Activated B cell treated with CpG ODN at 0.5 μM for 24 hours (primary cell): ENCODE measurements around the gene ADAMTSL2. TPM values are rescaled to one million over a fixed set of nuclear protein-coding genes. Genes with fewer than 3 reads are reported as not detected.

Experiments
- ATAC-seq: fragments of 200-7000 bp; cut with Tn5 transposase; one replicate; pipeline ENCODE4 v1.10.0; 2021; ENCODE audit warnings: low read depth, mild to moderate bottlenecking, moderate library complexity
- CTCF ChIA-PET: fragments of 350-600 bp; sonication (Branson Sonifier 250); formaldehyde crosslinking; loops from one replicate; lab custom pipeline; 2021; ENCODE audit warnings: antibody characterized with exemption; lab: Charles Lee
- POLR2A ChIA-PET: fragments of 350-600 bp; sonication (Branson Sonifier 250); formaldehyde crosslinking; loops from one replicate; lab custom pipeline; 2021; ENCODE audit warnings: antibody characterized with exemption; lab: Charles Lee
- DNase-seq: peaks from one replicate; pipeline ENCODE4 v3.0.0; 2022
- H3K27ac Mint-ChIP-seq: one replicate; pipeline ENCODE4 v1.8.0; 2020; ENCODE audit warnings: mixed read lengths
- H3K27me3 Mint-ChIP-seq: one replicate; pipeline ENCODE4 v1.8.0; 2021; ENCODE audit warnings: mixed read lengths
- H3K36me3 Mint-ChIP-seq: one replicate; pipeline ENCODE4 v1.8.0; 2021; ENCODE audit warnings: low read depth, mixed read lengths
- H3K4me1 Mint-ChIP-seq: one replicate; pipeline ENCODE4 v1.8.0; 2021; ENCODE audit warnings: mixed read lengths
- H3K4me3 Mint-ChIP-seq: one replicate; pipeline ENCODE4 v1.8.0; 2020; ENCODE audit warnings: mild to moderate bottlenecking, mixed read lengths
- H3K9me3 Mint-ChIP-seq: one replicate; pipeline ENCODE4 v1.8.0; 2020; ENCODE audit warnings: mixed read lengths
- CTCF ChIP-seq: fragments of 200-600 bp; IDR thresholded peaks from one replicate; pipeline ENCODE4 v1.8.0; 2022; ENCODE audit warnings: antibody characterized with exemption, mild to moderate bottlenecking
- intact Hi-C: fragments of 100-400 bp; cut with micrococcal nuclease; formaldehyde crosslinking; loops from one replicate; pipeline ENCODE4 v1.15.1; 2024
- total RNA-seq: library from RNA; stranded (reverse); gene quantifications from 2 replicates; pipeline ENCODE4 v1.2.3, GENCODE V29; 2022

The ADAMTSL2 gene
- total RNA-seq, 1 donor from 2014 or later = not detected

GRCh38 chr9:133508046-133508445, 26.5 kb upstream of the ADAMTSL2 start:
- no peak overlapping the region for H3K27ac Mint-ChIP-seq

GRCh38 chr9:133509179-133510083, 25.1 kb upstream of the ADAMTSL2 start:
- TF ChIP-seq CTCF = no peak
- Mint-ChIP-seq H3K27ac (no peak overlapping the region), H3K4me3 (no peak overlapping the region), H3K27me3 (peaks cover 12% of the 10 kb centered on the region), H3K9me3 (no peaks in the 10 kb centered on the region), H3K4me1 (no peaks in the 10 kb centered on the region), H3K36me3 (no peaks in the 10 kb centered on the region)
- CTCF ChIA-PET = no interaction called here
- intact Hi-C loops = no loop called here
- ATAC-seq = no peak
- POLR2A ChIA-PET = no interaction called here
- no peak for DNase-seq

More at GRCh38 chr9:133508046-133508445, 26.5 kb upstream of the ADAMTSL2 start:
- POLR2A ChIA-PET = no interaction called here
- no peak for ATAC-seq
- no peak for TF ChIP-seq CTCF
- H3K9me3 Mint-ChIP-seq = peaks cover 5% of the 10 kb centered on the region
- peaks cover 21% of the 10 kb centered on the region for H3K27me3 Mint-ChIP-seq
- CTCF ChIA-PET = no interaction called here
- H3K4me3 Mint-ChIP-seq = no peak overlapping the region
- DNase-seq = no peak
- no peaks in the 10 kb centered on the region for H3K36me3 Mint-ChIP-seq
- intact Hi-C loops = no loop called here
- no peaks in the 10 kb centered on the region for H3K4me1 Mint-ChIP-seq

- Mint-ChIP-seq H3K4me1 (no peaks in the 10 kb centered on the region), H3K9me3 (no peaks in the 10 kb centered on the region), H3K36me3 (no peaks in the 10 kb centered on the region), H3K27ac (no peak overlapping the region), H3K27me3 (peaks cover 8% of the 10 kb centered on the region), H3K4me3 (no peak overlapping the region)
- DNase-seq (no peak), ATAC-seq (no peak)
- intact Hi-C loops = no loop called here
- ChIA-PET CTCF (no interaction called here), POLR2A (no interaction called here)
- TF ChIP-seq CTCF = no peak
Measured at GRCh38 chr9:133510926-133511505, 23.5 kb upstream of the ADAMTSL2 start.

GRCh38 chr9:133511607-133512006, 22.9 kb upstream of the ADAMTSL2 start:
- Mint-ChIP-seq H3K4me3 (no peak overlapping the region), H3K36me3 (no peaks in the 10 kb centered on the region), H3K27ac (no peak overlapping the region), H3K4me1 (no peaks in the 10 kb centered on the region), H3K9me3 (no peaks in the 10 kb centered on the region), H3K27me3 (peaks cover 8% of the 10 kb centered on the region)
- DNase-seq (no peak), ATAC-seq (no peak)
- POLR2A ChIA-PET = no interaction called here
- intact Hi-C loops = no loop called here
- CTCF ChIA-PET = no interaction called here
- TF ChIP-seq CTCF = no peak
